GM18526 (cell line): ENCODE measurements around the gene CFAP46.

ENCODE experiments used
- POLR2A ChIP-seq: IDR thresholded peaks from 3 replicates; pipeline ENCODE4 v1.6.1; 2011; ENCODE audit not compliant: insufficient read length; ENCODE audit errors: extremely low read depth

The CFAP46 gene

GRCh38 chr10:132916956-132917666 is 25.3 kb downstream of the CFAP46 start:
- TF ChIP-seq POLR2A: no peak

GRCh38 chr10:132916421-132916841 is 25.9 kb downstream of the CFAP46 start:
- no peak for TF ChIP-seq POLR2A

GRCh38 chr10:132915411-132915810 is 27.0 kb downstream of the CFAP46 start:
- TF ChIP-seq POLR2A: no peak

- TF ChIP-seq POLR2A: no peak
Observed at GRCh38 chr10:132914732-132915131, 27.6 kb downstream of the CFAP46 start.

- TF ChIP-seq POLR2A: no peak
Observed at GRCh38 chr10:132913559-132914115, 28.7 kb downstream of the CFAP46 start.

GRCh38 chr10:132912713-132913558 is 29.4 kb downstream of the CFAP46 start:
- TF ChIP-seq POLR2A: no peak

GRCh38 chr10:132912225-132912712 is 30.1 kb downstream of the CFAP46 start:
- no peak for TF ChIP-seq POLR2A

- TF ChIP-seq POLR2A: no peak
Observed at GRCh38 chr10:132911786-132912097, 30.6 kb downstream of the CFAP46 start.

GRCh38 chr10:132910901-132911785 is 31.2 kb downstream of the CFAP46 start:
- TF ChIP-seq POLR2A: no peak

GRCh38 chr10:132910186-132910880 is 32.0 kb downstream of the CFAP46 start:
- TF ChIP-seq POLR2A: no peak

- no peak for TF ChIP-seq POLR2A
Observed at GRCh38 chr10:132909491-132910071, 32.8 kb downstream of the CFAP46 start.

GRCh38 chr10:132908621-132909295 is 33.6 kb downstream of the CFAP46 start:
- no peak for TF ChIP-seq POLR2A

GRCh38 chr10:132907821-132908620 is 34.3 kb downstream of the CFAP46 start:
- TF ChIP-seq POLR2A: no peak

GRCh38 chr10:132906836-132907235 is 35.5 kb downstream of the CFAP46 start:
- no peak for TF ChIP-seq POLR2A
